ENCODE measurements around the gene C1QA.

GRCh38 chr1:22592051-22592450 is 44.4 kb upstream of the C1QA start:
- TF ChIP-seq CTCF (conservative IDR thresholded peaks at IDR 0.05; ENCODE audit: low read length) (no peak), EZH2phosphoT487 (IDR thresholded peaks at IDR 0.05; ENCODE audit: borderline replicate concordance) (no peak)
